A549 (cell line): Measurements from ENCODE around the gene PTPRD. TPM values are rescaled to one million over a fixed set of nuclear protein-coding genes. Genes with fewer than 3 reads are reported as not detected.

Experiments
- ATAC-seq, 2 experiments: fragments of 200-7000 bp in 1 of 2; fragments of >200 bp in 1 of 2; cut with Nextera tagmentation in 1 of 2; cut with Tn5 transposase in 1 of 2; 3 replicates each; pipeline versions ENCODE4 v1.8.0 to v1.9.1; 2018 to 2020; ENCODE audit warnings: mild to moderate bottlenecking in 1 of 2, moderate library complexity in 1 of 2
- CTCF ChIA-PET: fragments of 300-600 bp; sonication (Branson Sonifier 250); formaldehyde crosslinking; extraction: SDS; loops from one replicate; lab custom pipeline; 2021; ENCODE audit warnings: antibody characterized with exemption, inconsistent platforms; lab: Yijun Ruan, JAX
- POLR2A ChIA-PET: fragments of 350-600 bp; formaldehyde crosslinking; extraction: SDS; loops from one replicate; lab custom pipeline; 2021; ENCODE audit warnings: antibody characterized with exemption, inconsistent platforms; lab: Yijun Ruan, JAX
- DNase-seq, 2 experiments: peaks; one replicate each; pipeline versions ENCODE4 v3.0.0 to v3.0.0-alpha.2; 2011 to 2016; ENCODE audit warnings: low read depth in 1 of 2, low spot score in 1 of 2
- FAIRE-seq: peaks from 2 replicates; lab custom pipeline; 2011; peaks lifted over from hg19 to GRCh38; lab: Jason Lieb, UNC
- H3K27ac ChIP-seq, 2 experiments: fragments of >200 bp; sonication (Bioruptor Twin); formaldehyde crosslinking; 3 replicates each; pipeline ENCODE4 v1.5.1; 2016 to 2017
- H3K4me1 ChIP-seq: fragments of >200 bp; sonication (Bioruptor Twin); formaldehyde crosslinking; 3 replicates; pipeline ENCODE4 v1.6.1; 2016
- H3K4me2 ChIP-seq: fragments of >200 bp; sonication (Bioruptor Twin); formaldehyde crosslinking; 3 replicates; pipeline ENCODE4 v1.6.1; 2016
- H3K4me3 ChIP-seq: fragments of >200 bp; sonication (Bioruptor Twin); formaldehyde crosslinking; 3 replicates; pipeline ENCODE4 v1.5.1; 2016
- H3K9me3 ChIP-seq: fragments of >200 bp; sonication (Bioruptor Twin); formaldehyde crosslinking; 3 replicates; pipeline ENCODE4 v1.6.1; 2016
- CBX2 ChIP-seq: fragments of 200-600 bp; sonication (generic); IDR thresholded peaks from 2 replicates; pipeline ENCODE4 v1.6.1; 2016; ENCODE audit warnings: low read depth, mild to moderate bottlenecking, borderline replicate concordance
- CHD4 ChIP-seq: fragments of 200-600 bp; sonication (generic); IDR thresholded peaks from 2 replicates; pipeline ENCODE4 v1.6.1; 2016; ENCODE audit warnings: antibody characterized with exemption, mild to moderate bottlenecking, borderline replicate concordance
- EHF ChIP-seq: fragments of 250-450 bp; sonication (Bioruptor Pico); IDR thresholded peaks from 2 replicates; pipeline ENCODE4 v1.5.0; 2020; ENCODE audit warnings: mild to moderate bottlenecking
- FOSB ChIP-seq: fragments of 250-450 bp; sonication (Bioruptor Pico); IDR thresholded peaks from 2 replicates; pipeline ENCODE4 v1.5.0; 2020; ENCODE audit warnings: mild to moderate bottlenecking, moderate library complexity
- HDAC2 ChIP-seq: fragments of 200-600 bp; sonication (generic); IDR thresholded peaks from 2 replicates; pipeline ENCODE4 v1.6.1; 2016
- HEYL ChIP-seq: fragments of 250-450 bp; sonication (Bioruptor Pico); IDR thresholded peaks from 2 replicates; pipeline ENCODE4 v1.8.0; 2021; ENCODE audit warnings: mild to moderate bottlenecking, moderate library complexity
- HOXA7 ChIP-seq: fragments of 250-450 bp; sonication (Bioruptor Pico); IDR thresholded peaks from 2 replicates; pipeline ENCODE4 v1.5.0; 2020; ENCODE audit warnings: mild to moderate bottlenecking, moderate library complexity
- JUN ChIP-seq, 2 experiments: fragments of >200 bp; sonication (Bioruptor Twin); formaldehyde crosslinking; IDR thresholded peaks; 2 replicates in 1 of 2; 3 replicates in 1 of 2; pipeline ENCODE4 v1.6.1; 2016 to 2017
- JUNB ChIP-seq: fragments of >200 bp; sonication (Bioruptor Twin); formaldehyde crosslinking; IDR thresholded peaks from 2 replicates; pipeline ENCODE4 v1.6.1; 2016
- KDM1A ChIP-seq: fragments of 200-600 bp; sonication (generic); IDR thresholded peaks from 2 replicates; pipeline ENCODE4 v1.6.1; 2016; ENCODE audit warnings: low read depth, mild to moderate bottlenecking
- MAZ ChIP-seq: fragments of 150-350 bp; IDR thresholded peaks from 2 replicates; pipeline ENCODE4 v1.6.1; 2014; ENCODE audit warnings: antibody characterized with exemption, low read depth, low read length, borderline replicate concordance
- MYC ChIP-seq: IDR thresholded peaks from 2 replicates; pipeline ENCODE4 v1.6.1; 2012; ENCODE audit warnings: mild to moderate bottlenecking, inconsistent platforms, low read length, improper control_type of control experiment, borderline replicate concordance
- NFE2L2 ChIP-seq: fragments of 150-350 bp; conservative IDR thresholded peaks from 2 replicates; pipeline ENCODE4 v1.6.1; 2014; ENCODE audit warnings: low read length
- NPAS2 ChIP-seq: fragments of 250-450 bp; sonication (Bioruptor Pico); IDR thresholded peaks from 2 replicates; pipeline ENCODE4 v1.8.0; 2022; ENCODE audit warnings: mild to moderate bottlenecking, moderate library complexity, borderline replicate concordance
- NR3C1 ChIP-seq: fragments of >200 bp; sonication (Bioruptor Twin); formaldehyde crosslinking; IDR thresholded peaks from 3 replicates; pipeline ENCODE4 v1.6.1; 2017
- POLR2A ChIP-seq: IDR thresholded peaks from 2 replicates; pipeline ENCODE4 v1.6.1; 2012; ENCODE audit warnings: mild to moderate bottlenecking, low read length
- POLR2AphosphoS2 ChIP-seq: conservative IDR thresholded peaks from 2 replicates; pipeline ENCODE4 v1.6.1; 2012; ENCODE audit warnings: low read length, improper control_type of control experiment, inconsistent platforms
- RAD21 ChIP-seq, 2 experiments: fragments of >200 bp in 1 of 2; sonication (Bioruptor Twin) in 1 of 2; formaldehyde crosslinking in 1 of 2; IDR thresholded peaks in 1 of 2; conservative IDR thresholded peaks in 1 of 2; 2 replicates in 1 of 2; 3 replicates in 1 of 2; pipeline ENCODE4 v1.6.1; 2012 to 2018; ENCODE audit warnings: inconsistent platforms in 1 of 2
- RCOR1 ChIP-seq: fragments of 150-350 bp; IDR thresholded peaks from 2 replicates; pipeline ENCODE4 v1.6.1; 2014; ENCODE audit warnings: antibody characterized with exemption, low read length, low read depth
- SMC3 ChIP-seq: fragments of >200 bp; sonication (Bioruptor Twin); formaldehyde crosslinking; IDR thresholded peaks from 3 replicates; pipeline ENCODE4 v1.6.1; 2018; ENCODE audit warnings: inconsistent platforms
- SREBF2 ChIP-seq: fragments of 450-650 bp; IDR thresholded peaks from 2 replicates; pipeline ENCODE4 v1.6.1; 2014; ENCODE audit warnings: mild to moderate bottlenecking, moderate library complexity
- ZC3H11A ChIP-seq: fragments of 450-650 bp; IDR thresholded peaks from 2 replicates; pipeline ENCODE4 v1.6.1; 2014; ENCODE audit warnings: antibody characterized with exemption, mild to moderate bottlenecking
- WGBS: methylation state at CpG from one replicate; pipeline ENCODE4 v1.1.6; 2017; ENCODE audit errors: missing lambda C conversion rate; 5-methylcytosine and 5-hydroxymethylcytosine counted together
- polyA plus RNA-seq, 4 experiments: library from polyadenylated mRNA; depleted of rRNA in 3 of 4; stranded (reverse); fragments of >200 nt; fragmentation: RNase III in 1 of 4; extraction: RNeasy Plus Mini Kit Qiagen cat#74134 plus additional on column Dnase treatment in 1 of 4; gene quantifications; 2 replicates in 3 of 4; 3 replicates in 1 of 4; pipeline ENCODE4 v1.2.3, GENCODE V29; 2011 to 2017
- TF ChIP-seq, protein P1 (sequence below): fragments of 450-650 bp; IDR thresholded peaks from 2 replicates; pipeline ENCODE4 v1.6.1; 2014; ENCODE audit warnings: antibody characterized with exemption
- TF ChIP-seq, protein P2 (sequence below): IDR thresholded peaks from 2 replicates; pipeline ENCODE4 v1.6.1; 2012; ENCODE audit warnings: low read depth, borderline replicate concordance
- TF ChIP-seq, protein P3 (sequence below): fragments of 250-450 bp; sonication (Bioruptor Pico); IDR thresholded peaks from 2 replicates; pipeline ENCODE4 v1.5.0; 2020; ENCODE audit warnings: low read depth, mild to moderate bottlenecking, moderate library complexity

Gene PTPRD
- polyA plus RNA-seq, 2 of the 4 experiments (the other 2 are of a cell fraction) = 0.39 to 1.3 TPM

DNA sequence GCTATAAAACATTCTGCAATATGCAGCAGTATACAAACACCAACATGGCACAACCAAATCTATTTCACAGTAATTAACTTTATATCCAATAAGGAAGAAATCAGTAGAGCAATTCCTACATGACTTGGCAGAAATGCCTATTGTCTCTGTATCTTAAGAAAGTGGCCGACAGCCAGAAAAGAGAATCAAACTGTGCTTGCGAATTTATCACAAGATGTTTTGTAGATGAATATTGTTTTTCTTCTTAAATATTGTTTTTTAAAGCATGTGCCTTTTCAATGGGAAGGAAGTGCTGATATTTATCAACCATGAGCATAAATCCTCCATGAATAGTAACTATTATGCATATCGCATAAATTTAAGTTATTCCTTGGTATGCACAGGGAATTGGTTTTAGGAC is 2311.5 kb downstream of the PTPRD start:
- DNase-seq (no peak), ATAC-seq (no peak), FAIRE-seq (no peak)
- H3K4me3 ChIP-seq = no peak overlapping the region
- no peak overlapping the region for H3K27ac ChIP-seq
- no peak for TF ChIP-seq KDM1A
- 49% methylated on average over 3 of the region's 3 CpGs for WGBS
- CTCF ChIA-PET = no interaction called here
- POLR2A ChIA-PET = no interaction called here
- H3K4me2 ChIP-seq = no peak overlapping the region
- H3K9me3 ChIP-seq = no peaks in the 10 kb centered on the region
- H3K4me1 ChIP-seq = no peaks in the 10 kb centered on the region

DNA sequence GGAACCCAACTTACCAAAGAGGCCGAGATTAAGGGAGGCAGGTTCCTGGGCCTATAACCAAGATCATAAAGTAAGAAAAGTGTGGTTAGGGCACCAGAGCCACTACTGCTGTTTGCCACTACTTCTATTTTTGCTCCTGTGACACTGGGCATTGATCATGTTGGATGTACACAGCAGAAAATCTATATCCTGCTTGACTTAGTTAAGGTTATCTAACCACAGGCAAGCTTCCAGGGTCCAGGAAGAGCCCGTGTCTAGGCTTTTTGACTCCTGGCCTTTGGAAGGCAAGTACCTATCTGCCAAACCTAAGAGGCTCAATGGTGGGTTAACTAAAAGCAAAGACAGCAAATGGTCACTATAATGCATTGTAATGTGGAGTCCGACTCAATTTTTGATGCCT is 2315.8 kb downstream of the PTPRD start:
- whole genome bisulfite sequencing = 2% methylated on average over 3 of the region's 3 CpGs
- Histone ChIP-seq H3K27ac (no peak overlapping the region), H3K4me1 (no peaks in the 10 kb centered on the region), H3K9me3 (no peaks in the 10 kb centered on the region), H3K4me3 (no peak overlapping the region), H3K4me2 (no peak overlapping the region)
- FAIRE-seq = no peak
- CTCF ChIA-PET = no interaction called here
- no peak for DNase-seq
- POLR2A ChIA-PET = no interaction called here
- TF ChIP-seq EHF (no peak), RAD21 (conservative IDR thresholded peaks at IDR 0.05 in 1 of 2, IDR thresholded peaks at IDR 0.05 in 1 of 2) (no peak), MAZ (no peak)
- TF ChIP-seq, protein P1, sequence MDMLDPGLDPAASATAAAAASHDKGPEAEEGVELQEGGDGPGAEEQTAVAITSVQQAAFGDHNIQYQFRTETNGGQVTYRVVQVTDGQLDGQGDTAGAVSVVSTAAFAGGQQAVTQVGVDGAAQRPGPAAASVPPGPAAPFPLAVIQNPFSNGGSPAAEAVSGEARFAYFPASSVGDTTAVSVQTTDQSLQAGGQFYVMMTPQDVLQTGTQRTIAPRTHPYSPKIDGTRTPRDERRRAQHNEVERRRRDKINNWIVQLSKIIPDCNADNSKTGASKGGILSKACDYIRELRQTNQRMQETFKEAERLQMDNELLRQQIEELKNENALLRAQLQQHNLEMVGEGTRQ = no peak
- TF ChIP-seq, protein P2, sequence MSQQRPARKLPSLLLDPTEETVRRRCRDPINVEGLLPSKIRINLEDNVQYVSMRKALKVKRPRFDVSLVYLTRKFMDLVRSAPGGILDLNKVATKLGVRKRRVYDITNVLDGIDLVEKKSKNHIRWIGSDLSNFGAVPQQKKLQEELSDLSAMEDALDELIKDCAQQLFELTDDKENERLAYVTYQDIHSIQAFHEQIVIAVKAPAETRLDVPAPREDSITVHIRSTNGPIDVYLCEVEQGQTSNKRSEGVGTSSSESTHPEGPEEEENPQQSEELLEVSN = no peak
- no peak for ATAC-seq

DNA sequence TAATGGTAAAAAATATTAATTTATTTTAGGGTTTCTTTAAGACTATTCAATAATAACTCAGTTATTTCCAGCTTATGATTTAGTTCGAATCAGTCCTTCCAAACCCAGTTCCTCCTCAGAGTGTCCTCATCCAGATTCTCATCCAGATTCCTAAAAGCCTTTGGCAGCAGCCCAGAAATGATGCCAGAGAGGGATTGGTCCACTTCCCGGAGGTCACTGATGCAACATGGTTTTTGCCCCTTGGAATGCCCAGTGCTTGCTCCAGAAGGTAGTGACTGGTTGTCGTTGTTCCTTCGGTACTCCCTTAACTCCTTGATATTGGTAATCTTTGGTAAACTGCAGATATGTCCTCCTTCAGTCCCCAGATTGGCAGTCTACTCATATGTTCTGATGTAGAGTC is 2320.1 kb downstream of the PTPRD start:
- DNase-seq = no peak
- 2% methylated on average over 4 of the region's 4 CpGs for WGBS
- no peak overlapping the region for H3K4me2 ChIP-seq
- H3K4me1 ChIP-seq = no peaks in the 10 kb centered on the region
- FAIRE-seq = no peak
- H3K4me3 ChIP-seq = no peak overlapping the region
- no peak for ATAC-seq
- POLR2A ChIA-PET = no interaction called here
- H3K27ac ChIP-seq = no peak overlapping the region
- no peaks in the 10 kb centered on the region for H3K9me3 ChIP-seq
- TF ChIP-seq JUN (IDR thresholded peaks at IDR 0.05) = no peak
- TF ChIP-seq NFE2L2 = no peak
- no peak for TF ChIP-seq POLR2A
- TF ChIP-seq HEYL (CRISPR knock-in tag) = no peak
- TF ChIP-seq HDAC2 = no peak
- no peak for TF ChIP-seq MYC
- no peak for TF ChIP-seq HOXA7
- no peak for TF ChIP-seq ZC3H11A
- no peak for TF ChIP-seq FOSB (CRISPR knock-in tag)
- no peak for TF ChIP-seq CBX2
- TF ChIP-seq, protein P3, sequence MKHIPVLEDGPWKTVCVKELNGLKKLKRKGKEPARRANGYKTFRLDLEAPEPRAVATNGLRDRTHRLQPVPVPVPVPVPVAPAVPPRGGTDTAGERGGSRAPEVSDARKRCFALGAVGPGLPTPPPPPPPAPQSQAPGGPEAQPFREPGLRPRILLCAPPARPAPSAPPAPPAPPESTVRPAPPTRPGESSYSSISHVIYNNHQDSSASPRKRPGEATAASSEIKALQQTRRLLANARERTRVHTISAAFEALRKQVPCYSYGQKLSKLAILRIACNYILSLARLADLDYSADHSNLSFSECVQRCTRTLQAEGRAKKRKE = no peak
- CTCF ChIA-PET = no interaction called here

DNA sequence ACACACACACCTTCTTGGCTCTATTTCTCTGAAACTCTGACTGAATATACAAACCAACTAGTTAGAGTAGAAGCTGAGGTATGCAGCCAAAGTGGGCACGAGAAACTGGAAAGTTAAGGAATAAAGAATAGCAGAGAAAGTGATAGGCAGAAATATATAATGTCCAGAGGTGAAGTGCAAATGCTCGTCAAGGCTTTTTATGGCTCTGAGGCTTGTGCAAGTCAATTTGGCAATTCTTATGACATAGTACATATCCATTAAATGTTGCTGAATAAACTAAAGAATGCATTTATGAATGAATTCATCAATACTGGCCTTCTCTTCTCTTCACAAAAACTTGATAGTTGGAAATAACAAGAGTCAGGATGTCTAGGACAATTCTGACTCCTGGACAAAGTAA is 2323.1 kb downstream of the PTPRD start:
- H3K27ac ChIP-seq = no peak overlapping the region
- ATAC-seq (no peak), DNase-seq (no peak), FAIRE-seq (no peak)
- 0% methylated on average over 2 of the region's 2 CpGs for WGBS
- H3K4me1 ChIP-seq = no peaks in the 10 kb centered on the region
- ChIA-PET POLR2A (no interaction called here), CTCF (no interaction called here)
- TF ChIP-seq CBX2 (no peak), NR3C1 (no peak), SMC3 (no peak), POLR2AphosphoS2 (no peak), RCOR1 (no peak), CHD4 (no peak), JUNB (no peak), SREBF2 (no peak), NPAS2 (CRISPR knock-in tag) (no peak)
- TF ChIP-seq, protein P3 = no peak
- H3K4me3 ChIP-seq = no peak overlapping the region
- no peaks in the 10 kb centered on the region for H3K9me3 ChIP-seq
- no peak overlapping the region for H3K4me2 ChIP-seq
